ENCODE measurements around the gene SLC47A2. TPM values are rescaled to one million over a fixed set of nuclear protein-coding genes. Genes with fewer than 3 reads are reported as not detected.

Gene SLC47A2
- total and polyA plus RNA-seq, 2 of the 13 experiments (the other 11 are each of a cell fraction or from before 2014, with no cell fraction given), result 0.04 TPM; not detected in 1

DNA sequence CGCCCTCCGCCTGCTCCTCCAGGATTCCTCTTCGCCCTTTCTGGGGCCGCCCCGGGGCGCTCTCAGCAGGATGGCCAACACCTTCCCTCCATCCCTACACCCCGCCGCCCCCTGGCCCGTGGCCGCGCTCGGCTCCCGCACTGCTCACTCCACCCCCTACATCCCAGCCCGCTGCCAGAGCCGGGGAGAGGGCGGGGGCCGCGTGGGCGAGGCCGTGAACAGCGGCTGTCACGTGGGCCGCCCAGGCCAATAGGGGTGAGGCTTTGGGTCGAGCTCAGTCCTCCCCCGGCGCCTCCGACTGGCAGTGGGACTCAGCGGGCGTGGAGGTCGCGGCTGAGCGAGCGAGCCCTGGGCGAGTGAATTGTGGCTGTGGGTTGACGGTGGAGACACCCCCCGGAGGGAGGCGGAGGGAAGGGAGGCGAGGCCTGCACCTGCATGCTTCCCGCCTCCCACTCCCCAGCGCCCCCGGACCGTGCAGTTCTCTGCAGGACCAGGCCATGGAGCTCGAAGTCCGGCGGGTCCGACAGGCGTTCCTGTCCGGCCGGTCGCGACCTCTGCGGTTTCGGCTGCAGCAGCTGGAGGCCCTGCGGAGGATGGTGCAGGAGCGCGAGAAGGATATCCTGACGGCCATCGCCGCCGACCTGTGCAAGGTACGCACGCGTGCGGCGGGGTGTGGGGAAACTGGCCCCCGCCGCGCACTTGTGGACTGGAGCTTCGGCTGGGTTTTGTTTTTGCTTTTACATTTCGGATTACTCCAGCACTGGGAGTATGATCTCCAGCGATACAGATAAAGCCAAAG lies 67.7 kb downstream of the SLC47A2 start, which contains the start of gene ALDH3A2 (continued):
- TF ChIP-seq, protein P1, sequence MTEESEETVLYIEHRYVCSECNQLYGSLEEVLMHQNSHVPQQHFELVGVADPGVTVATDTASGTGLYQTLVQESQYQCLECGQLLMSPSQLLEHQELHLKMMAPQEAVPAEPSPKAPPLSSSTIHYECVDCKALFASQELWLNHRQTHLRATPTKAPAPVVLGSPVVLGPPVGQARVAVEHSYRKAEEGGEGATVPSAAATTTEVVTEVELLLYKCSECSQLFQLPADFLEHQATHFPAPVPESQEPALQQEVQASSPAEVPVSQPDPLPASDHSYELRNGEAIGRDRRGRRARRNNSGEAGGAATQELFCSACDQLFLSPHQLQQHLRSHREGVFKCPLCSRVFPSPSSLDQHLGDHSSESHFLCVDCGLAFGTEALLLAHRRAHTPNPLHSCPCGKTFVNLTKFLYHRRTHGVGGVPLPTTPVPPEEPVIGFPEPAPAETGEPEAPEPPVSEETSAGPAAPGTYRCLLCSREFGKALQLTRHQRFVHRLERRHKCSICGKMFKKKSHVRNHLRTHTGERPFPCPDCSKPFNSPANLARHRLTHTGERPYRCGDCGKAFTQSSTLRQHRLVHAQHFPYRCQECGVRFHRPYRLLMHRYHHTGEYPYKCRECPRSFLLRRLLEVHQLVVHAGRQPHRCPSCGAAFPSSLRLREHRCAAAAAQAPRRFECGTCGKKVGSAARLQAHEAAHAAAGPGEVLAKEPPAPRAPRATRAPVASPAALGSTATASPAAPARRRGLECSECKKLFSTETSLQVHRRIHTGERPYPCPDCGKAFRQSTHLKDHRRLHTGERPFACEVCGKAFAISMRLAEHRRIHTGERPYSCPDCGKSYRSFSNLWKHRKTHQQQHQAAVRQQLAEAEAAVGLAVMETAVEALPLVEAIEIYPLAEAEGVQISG (CRISPR knock-in tag; IDR thresholded peaks at IDR 0.05), result peak; percentile 92
- TF ChIP-seq, protein P2, sequence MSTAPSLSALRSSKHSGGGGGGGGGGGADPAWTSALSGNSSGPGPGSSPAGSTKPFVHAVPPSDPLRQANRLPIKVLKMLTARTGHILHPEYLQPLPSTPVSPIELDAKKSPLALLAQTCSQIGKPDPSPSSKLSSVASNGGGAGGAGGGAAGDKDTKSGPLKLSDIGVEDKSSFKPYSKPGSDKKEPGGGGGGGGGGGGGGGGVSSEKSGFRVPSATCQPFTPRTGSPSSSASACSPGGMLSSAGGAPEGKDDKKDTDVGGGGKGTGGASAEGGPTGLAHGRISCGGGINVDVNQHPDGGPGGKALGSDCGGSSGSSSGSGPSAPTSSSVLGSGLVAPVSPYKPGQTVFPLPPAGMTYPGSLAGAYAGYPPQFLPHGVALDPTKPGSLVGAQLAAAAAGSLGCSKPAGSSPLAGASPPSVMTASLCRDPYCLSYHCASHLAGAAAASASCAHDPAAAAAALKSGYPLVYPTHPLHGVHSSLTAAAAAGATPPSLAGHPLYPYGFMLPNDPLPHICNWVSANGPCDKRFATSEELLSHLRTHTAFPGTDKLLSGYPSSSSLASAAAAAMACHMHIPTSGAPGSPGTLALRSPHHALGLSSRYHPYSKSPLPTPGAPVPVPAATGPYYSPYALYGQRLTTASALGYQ (CRISPR knock-in tag; IDR thresholded peaks at IDR 0.05), result peak; percentile 85; the same call in 1 of the 2 replicates

DNA sequence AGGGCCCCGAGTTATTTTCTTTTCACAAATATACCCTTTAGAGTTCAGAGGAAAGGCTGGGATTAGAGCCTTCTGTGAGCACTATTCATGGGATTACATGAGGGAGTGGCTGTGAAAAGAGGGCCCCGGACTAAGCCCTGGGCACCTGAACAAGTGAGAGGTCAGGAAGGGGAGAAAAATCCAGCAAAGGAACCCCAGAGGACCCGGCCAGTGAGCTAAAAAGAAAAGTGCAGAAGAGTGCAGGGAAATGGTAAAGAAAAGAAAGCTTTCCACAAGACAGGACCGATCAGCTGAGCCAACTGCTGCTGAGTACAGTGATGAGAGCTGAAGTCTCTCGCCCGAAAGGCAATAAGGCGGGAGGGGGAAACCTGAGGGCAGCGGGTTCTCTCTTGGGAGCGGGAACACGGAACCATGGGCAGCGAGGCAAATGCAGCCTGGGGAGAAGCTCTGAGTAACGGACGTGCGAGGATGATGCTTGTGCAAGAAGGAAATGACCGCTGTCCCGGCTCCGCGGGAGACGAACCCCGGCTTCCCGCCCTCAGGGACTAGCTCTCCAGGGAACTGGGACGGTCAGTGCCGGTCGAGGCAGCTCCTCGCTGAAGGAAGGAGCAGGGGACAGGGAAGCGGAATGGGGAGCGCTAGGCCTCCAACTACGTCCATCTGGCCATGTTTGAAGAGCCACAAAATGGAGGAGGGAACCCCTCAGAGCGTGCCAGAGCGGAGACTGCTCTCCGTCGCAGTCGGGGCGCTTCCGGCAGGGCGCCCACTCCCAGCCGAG lies 68.5 kb downstream of the SLC47A2 start:
- peaks cover 74% of the 10 kb centered on the region for H3K4me1 ChIP-seq (ENCODE audit: insufficient read depth, low read length)
- peak; percentile 73 for TF ChIP-seq ZBTB3 (CRISPR knock-in tag; IDR thresholded peaks at IDR 0.05; ENCODE audit: borderline replicate concordance, low read depth)
- TF ChIP-seq MAZ (IDR thresholded peaks at IDR 0.05; ENCODE audit: borderline replicate concordance, low read depth, low read length), result no peak
- no peak for TF ChIP-seq MAZ (CRISPR knock-in tag; IDR thresholded peaks at IDR 0.05; ENCODE audit: low read depth)
- TF ChIP-seq, protein P3, sequence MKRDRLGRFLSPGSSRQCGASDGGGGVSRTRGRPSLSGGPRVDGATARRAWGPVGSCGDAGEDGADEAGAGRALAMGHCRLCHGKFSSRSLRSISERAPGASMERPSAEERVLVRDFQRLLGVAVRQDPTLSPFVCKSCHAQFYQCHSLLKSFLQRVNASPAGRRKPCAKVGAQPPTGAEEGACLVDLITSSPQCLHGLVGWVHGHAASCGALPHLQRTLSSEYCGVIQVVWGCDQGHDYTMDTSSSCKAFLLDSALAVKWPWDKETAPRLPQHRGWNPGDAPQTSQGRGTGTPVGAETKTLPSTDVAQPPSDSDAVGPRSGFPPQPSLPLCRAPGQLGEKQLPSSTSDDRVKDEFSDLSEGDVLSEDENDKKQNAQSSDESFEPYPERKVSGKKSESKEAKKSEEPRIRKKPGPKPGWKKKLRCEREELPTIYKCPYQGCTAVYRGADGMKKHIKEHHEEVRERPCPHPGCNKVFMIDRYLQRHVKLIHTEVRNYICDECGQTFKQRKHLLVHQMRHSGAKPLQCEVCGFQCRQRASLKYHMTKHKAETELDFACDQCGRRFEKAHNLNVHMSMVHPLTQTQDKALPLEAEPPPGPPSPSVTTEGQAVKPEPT (CRISPR knock-in tag; IDR thresholded peaks at IDR 0.05; ENCODE audit: low read depth), result peak; percentile 3; the same call in 1 of the 2 replicates
- TF ChIP-seq SMAD1 (CRISPR knock-in tag; IDR thresholded peaks at IDR 0.05; ENCODE audit: borderline replicate concordance, low read depth), result 0 out of 2 replicates have a peak, but pooled peaks have one; percentile 43
- TF ChIP-seq RFX3 (CRISPR knock-in tag; IDR thresholded peaks at IDR 0.05), result no peak
- TF ChIP-seq ZNF761 (CRISPR knock-in tag; conservative IDR thresholded peaks at IDR 0.05), result 0 out of 2 replicates have a peak, but pooled peaks have one; percentile 44
- TF ChIP-seq SMARCC2 (IDR thresholded peaks at IDR 0.05), result no peak
- TF ChIP-seq NFE2L2 (IDR thresholded peaks at IDR 0.05; ENCODE audit: low read length), result no peak

More for the DNA sequence above, 68.5 kb downstream of the SLC47A2 start:
- H3K9me3 ChIP-seq (ENCODE audit: low read length), result no peaks in the 10 kb centered on the region
- H3K4me2 ChIP-seq (ENCODE audit: low read depth, low read length), result peak overlapping the region; percentile 85
- H3K27me3 ChIP-seq (ENCODE audit: control insufficient read depth in 1 of 2, insufficient read depth in 2 of 2, low read length in 2 of 2), result no peaks in the 10 kb centered on the region; a peak in 1 of 5 replicates
- H3K27ac ChIP-seq (ENCODE audit: extremely low read length, insufficient read depth, low read length), result peak overlapping the region; percentile 88
- ChIA-PET CTCF (ENCODE audit: low intra/inter-chr PET ratio, low total read pairs) (interaction anchor here (1.9 kb wide), 1 partner anchor 25 kb away, joined by 7 read pairs; no protein-coding TSS in a partner anchor), POLR2A (interaction anchor here (0.6 to 5.3 kb wide), 33 partner anchors 10 to 309 kb away, joined by 3 to 194 read pairs (median 7); partner anchors contain the start of genes ALDH3A1, MAPK7 and SLC47A1)
- H3K9ac ChIP-seq (ENCODE audit: insufficient read depth, low read depth, low read length), result peak overlapping the region; percentile 80
- intact Hi-C loops (cut with micrococcal nuclease; ENCODE audit: unreplicated experiment), result loop anchor here (1.0 to 10.0 kb wide), 8 partner anchors 12 to 133 kb away; no protein-coding TSS in a partner anchor
- 1% methylated on average over 28 of the region's 37 CpGs for WGBS (ENCODE audit: low lambda C conversion rate)
- peaks cover 0 to 9% of the 10 kb centered on the region in 2 experiments; a peak in 1 of 5 replicates for H3K36me3 ChIP-seq (replicated peaks in 1 of 2; ENCODE audit: control insufficient read depth in 1 of 2, insufficient read depth in 2 of 2, low read length in 2 of 2)
- in situ Hi-C loops (cut with HindIII; ENCODE audit: extremely low pct_ligation_motif_present, low pct_unique_long_range_greater_than_20kb), result no loop called here
- DNase-seq (ENCODE audit: low spot score) (peak; percentile 37), ATAC-seq (peak; percentile 5), FAIRE-seq (no peak)
- peak overlapping the region; percentile 58 to 86 (median 86) for H3K4me3 ChIP-seq (replicated peaks in 1 of 3; ENCODE audit: insufficient read depth in 1 of 3, low read depth in 2 of 3, low read length in 3 of 3)
- no peaks in the 10 kb centered on the region for H4K20me1 ChIP-seq (ENCODE audit: insufficient read depth, low read length)
- no peak overlapping the region for H2AFZ ChIP-seq (ENCODE audit: low read length)
- BruUV-seq (replicated peaks), result TSS peak; percentile 93
- H3K79me2 ChIP-seq (ENCODE audit: insufficient read depth, low read length), result peaks cover 39% of the 10 kb centered on the region
